Mucosa of descending colon (tissue), 3 donors: ENCODE results near the gene HDHD2. TPM values are rescaled to one million over a fixed set of nuclear protein-coding genes. Genes with fewer than 3 reads are reported as not detected.

ENCODE experiments used
- ATAC-seq: fragments of 200-7000 bp; cut with Tn5 transposase; one replicate; pipeline ENCODE4 v1.9.1; 2020; ENCODE audit warnings: mild to moderate bottlenecking, moderate library complexity
- DNase-seq, 3 donors: peaks; one replicate each; pipeline ENCODE4 v3.0.0-alpha.2; 2020
- H3K36me3 ChIP-seq: fragments of 200-600 bp; one replicate; pipeline ENCODE4 v1.8.0; 2021; ENCODE audit warnings: low read depth, mild to moderate bottlenecking
- H3K4me1 ChIP-seq: fragments of 200-600 bp; one replicate; pipeline ENCODE4 v1.8.0; 2021; ENCODE audit warnings: low read depth, mild to moderate bottlenecking
- H3K4me3 ChIP-seq: fragments of 200-600 bp; one replicate; pipeline ENCODE4 v1.8.0; 2021; ENCODE audit warnings: mild to moderate bottlenecking
- H3K9me3 ChIP-seq: fragments of 200-600 bp; one replicate; pipeline ENCODE4 v1.8.0; 2021; ENCODE audit warnings: mild to moderate bottlenecking
- CTCF ChIP-seq: fragments of 200-600 bp; IDR thresholded peaks from one replicate; pipeline ENCODE4 v1.8.0; 2022; ENCODE audit warnings: antibody characterized with exemption, mild to moderate bottlenecking
- intact Hi-C, 2 donors: fragments of 100-400 bp; cut with DNase I in 1 of 2; cut with micrococcal nuclease in 1 of 2; formaldehyde crosslinking; loops; one replicate each; pipeline versions ENCODE4 v1.11.0 to v1.11.1; 2022; cut with DNase I, micrococcal nuclease
- total RNA-seq, 3 donors: library from RNA; stranded (reverse); fragmentation: NEBNext Ultra II Directional in 2 of 3; extraction: Animal tissue kit (Norgen Biotek cat#: 25700) in 2 of 3; gene quantifications; one replicate each; pipeline versions ENCODE4 v1.2.1 to v1.2.4, GENCODE V29; 2021 to 2023
- donor health status: DM: no; HTN: no; CAD: no; lungs with moderate emphysema.
- donor health status: DM: no; HTN: no; CAD: no.
- donor health status: DM: no; HTN: yes; CAD: no.

Gene HDHD2
- total RNA-seq, 3 donors from 2014 or later: 33.8 to 45.7 (median 37.1) TPM

GRCh38 chr18:47143153-47143552, 7.1 kb downstream of the HDHD2 start:
- intact Hi-C loops: no loop called here
- Histone ChIP-seq H3K9me3 (no peaks in the 10 kb centered on the region), H3K4me3 (no peak overlapping the region), H3K36me3 (no peaks in the 10 kb centered on the region), H3K4me1 (no peaks in the 10 kb centered on the region)
- TF ChIP-seq CTCF: no peak
- DNase-seq: no peak
- no peak for ATAC-seq

- H3K4me1 ChIP-seq: no peaks in the 10 kb centered on the region
- DNase-seq: no peak
- intact Hi-C loops: no loop called here
Observed at GRCh38 chr18:47141289-47141688, 9.0 kb downstream of the HDHD2 start.

GRCh38 chr18:47121146-47121545, 29.2 kb downstream of the HDHD2 start:
- no peak for ATAC-seq
- no peaks in the 10 kb centered on the region for H3K4me1 ChIP-seq
- H3K9me3 ChIP-seq: no peaks in the 10 kb centered on the region
- intact Hi-C loops: no loop called here
- H3K4me3 ChIP-seq: no peak overlapping the region
- DNase-seq: no peak
- TF ChIP-seq CTCF: no peak
- H3K36me3 ChIP-seq: no peaks in the 10 kb centered on the region

More at GRCh38 chr18:47141289-47141688, 9.0 kb downstream of the HDHD2 start:
- ATAC-seq: no peak
- no peak for TF ChIP-seq CTCF
- H3K36me3 ChIP-seq: no peaks in the 10 kb centered on the region
- no peaks in the 10 kb centered on the region for H3K9me3 ChIP-seq
- no peak overlapping the region for H3K4me3 ChIP-seq

GRCh38 chr18:47120428-47120827, 29.9 kb downstream of the HDHD2 start:
- no peak for TF ChIP-seq CTCF
- no peaks in the 10 kb centered on the region for H3K9me3 ChIP-seq
- no peak overlapping the region for H3K4me3 ChIP-seq
- DNase-seq (no peak), ATAC-seq (no peak)
- H3K36me3 ChIP-seq: no peaks in the 10 kb centered on the region
- no peaks in the 10 kb centered on the region for H3K4me1 ChIP-seq
- intact Hi-C loops: no loop called here

GRCh38 chr18:47118981-47119380, 31.3 kb downstream of the HDHD2 start:
- TF ChIP-seq CTCF: no peak
- Histone ChIP-seq H3K9me3 (no peaks in the 10 kb centered on the region), H3K4me3 (no peak overlapping the region), H3K4me1 (no peaks in the 10 kb centered on the region), H3K36me3 (no peaks in the 10 kb centered on the region)
- DNase-seq (no peak), ATAC-seq (no peak)
- intact Hi-C loops: no loop called here

- no peak for TF ChIP-seq CTCF
- Histone ChIP-seq H3K9me3 (no peaks in the 10 kb centered on the region), H3K36me3 (no peaks in the 10 kb centered on the region), H3K4me3 (no peak overlapping the region), H3K4me1 (no peaks in the 10 kb centered on the region)
- ATAC-seq (no peak), DNase-seq (no peak)
- intact Hi-C loops: no loop called here
Observed at GRCh38 chr18:47115205-47115604, 35.1 kb downstream of the HDHD2 start.
